ENCODE results near the gene ITPKC. TPM values are rescaled to one million over a fixed set of nuclear protein-coding genes. Genes with fewer than 3 reads are reported as not detected.

The ITPKC gene
- total RNA-seq, 1 experiment from 2014 or later: 5.1 TPM

DNA sequence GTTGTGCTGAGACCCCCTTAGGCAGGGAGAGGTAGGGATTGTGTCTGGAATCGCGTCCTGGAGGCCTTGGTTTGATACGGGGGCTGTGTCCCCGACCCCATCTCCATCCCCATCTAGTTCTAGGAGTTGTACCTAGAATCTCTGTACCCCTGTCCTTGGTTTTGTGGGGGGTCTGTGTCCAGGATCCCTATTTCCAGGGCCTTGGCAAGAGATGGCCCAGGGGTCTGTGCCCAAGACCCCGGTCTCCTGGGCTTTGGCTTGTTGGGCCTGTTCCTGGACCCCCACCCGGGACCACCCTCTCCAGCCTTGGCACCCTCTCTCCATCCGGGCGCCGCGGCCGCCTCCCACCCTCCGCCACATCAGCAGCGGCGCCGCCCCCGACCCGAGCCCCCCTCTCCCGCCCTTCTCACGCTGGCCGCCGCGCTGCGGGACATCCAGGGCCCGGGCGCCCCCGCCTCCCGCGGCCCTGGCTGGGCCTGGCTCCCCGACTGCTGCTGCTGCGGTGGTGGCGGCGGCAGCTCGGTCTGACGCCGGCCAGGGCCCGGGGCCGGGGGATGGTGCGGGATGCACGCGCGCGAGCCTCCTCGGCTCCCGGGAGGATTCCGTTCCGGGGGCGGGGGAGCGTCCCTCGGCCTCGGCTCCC, 26.7 kb upstream of the ITPKC start, which contains the start of gene NUMBL:
Gene NUMBL, minus strand, starts transcription at position 602 of the 643 bp plus-strand sequence. Its CDS starts 168 bp downstream, at position 434.
- DNase-seq (ENCODE audit: low spot score): no peak

DNA sequence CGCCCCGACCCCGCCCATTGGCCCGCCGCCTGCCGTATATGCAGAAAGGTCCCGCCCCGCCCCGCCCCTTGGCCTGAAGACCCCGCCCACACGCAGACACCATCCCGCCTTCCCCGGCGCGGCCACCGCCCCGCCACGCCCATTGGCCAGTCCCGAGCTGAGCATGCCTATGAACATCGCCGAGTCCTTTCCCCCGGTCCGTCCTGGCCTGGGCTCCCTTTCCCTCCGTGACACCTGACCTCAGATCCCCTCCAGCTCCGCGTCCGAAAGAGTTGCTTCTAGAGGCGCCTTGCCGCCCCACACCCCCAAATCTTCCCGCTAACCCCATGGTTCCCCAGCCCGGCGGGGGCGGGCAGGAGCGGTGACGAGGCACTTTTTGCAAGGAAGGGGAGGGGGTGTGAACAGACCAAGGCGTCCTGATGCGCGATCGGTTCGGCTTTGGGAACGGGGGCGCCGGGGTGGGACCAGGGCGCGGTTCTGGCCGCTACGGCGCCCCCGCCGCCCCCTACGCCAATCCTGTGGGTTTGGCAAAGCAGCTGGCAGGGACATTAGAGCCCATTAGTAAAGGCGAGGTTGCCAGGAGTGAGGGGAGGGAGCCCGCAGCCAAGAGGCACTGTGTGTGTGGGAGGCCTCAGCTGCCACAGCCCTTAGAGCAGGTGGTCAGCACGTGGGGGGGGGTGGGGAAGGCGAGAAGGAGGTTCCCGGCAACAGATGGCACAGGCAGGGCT, 26.1 kb upstream of the ITPKC start:
- peak; percentile 89 for DNase-seq (ENCODE audit: low spot score)

DNA sequence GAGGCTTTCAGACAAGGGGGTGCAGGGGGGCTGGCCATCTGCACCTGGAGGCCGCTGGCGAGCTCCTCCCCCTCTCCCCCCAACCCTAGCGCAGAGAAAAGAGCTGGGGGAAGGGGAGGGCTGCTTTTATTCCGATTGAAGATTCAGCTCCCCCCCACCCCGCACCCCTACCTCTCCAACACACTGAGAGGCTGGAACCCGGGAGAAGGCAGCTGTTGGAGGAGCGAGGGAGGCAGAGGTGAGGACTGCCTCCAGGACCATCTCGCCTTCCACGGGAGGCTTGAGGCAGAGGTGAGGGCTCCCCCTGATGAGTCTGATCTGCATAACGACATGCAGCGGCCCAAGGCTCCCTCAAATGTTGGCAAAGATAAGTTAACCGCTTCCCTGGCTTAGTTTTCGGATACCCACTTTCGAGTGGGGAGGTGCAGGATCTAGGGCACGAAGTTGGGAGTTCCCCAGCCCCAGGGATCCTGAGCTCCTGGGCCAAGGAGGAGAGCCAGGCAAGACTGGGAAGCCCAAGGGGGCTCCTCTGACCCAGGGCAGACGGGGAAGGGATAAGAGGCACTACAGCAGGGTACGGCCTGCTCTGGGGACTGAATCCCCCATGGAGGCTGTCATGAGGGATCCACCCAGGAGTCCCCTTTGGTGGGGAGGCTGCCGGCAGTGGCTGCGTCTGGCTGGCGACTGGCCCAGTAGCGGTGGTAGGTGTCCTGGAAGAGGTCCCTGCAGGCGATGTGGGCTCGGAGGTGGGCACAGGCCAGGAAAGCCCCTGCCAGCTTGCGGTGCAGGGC, 25.3 kb upstream of the ITPKC start:
- DNase-seq (ENCODE audit: low spot score): no peak

DNA sequence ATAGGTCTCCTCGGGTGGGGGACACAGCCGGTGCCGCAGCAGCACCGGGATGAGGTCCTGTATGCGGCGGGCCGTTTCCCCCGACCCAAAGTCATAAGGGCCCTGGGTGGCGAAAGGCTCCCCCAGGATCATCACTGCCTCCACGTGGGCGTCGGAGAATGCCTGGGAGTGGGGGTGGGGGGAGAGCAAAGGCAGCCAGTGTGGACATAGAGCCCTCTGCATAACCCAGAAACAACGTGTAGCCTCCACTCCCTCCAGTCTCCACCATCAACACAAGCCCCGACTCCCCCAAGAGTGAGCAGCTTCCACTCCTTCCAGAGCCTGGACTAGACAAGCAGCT, 24.7 kb upstream of the ITPKC start:
- DNase-seq (ENCODE audit: low spot score): no peak

- DNase-seq (ENCODE audit: low spot score): no peak
Measured at GRCh38 chr19:40693150-40693788, 23.6 kb upstream of the ITPKC start.

- DNase-seq (ENCODE audit: low spot score): no peak
Measured at GRCh38 chr19:40693896-40694295, 23.0 kb upstream of the ITPKC start.

DNA sequence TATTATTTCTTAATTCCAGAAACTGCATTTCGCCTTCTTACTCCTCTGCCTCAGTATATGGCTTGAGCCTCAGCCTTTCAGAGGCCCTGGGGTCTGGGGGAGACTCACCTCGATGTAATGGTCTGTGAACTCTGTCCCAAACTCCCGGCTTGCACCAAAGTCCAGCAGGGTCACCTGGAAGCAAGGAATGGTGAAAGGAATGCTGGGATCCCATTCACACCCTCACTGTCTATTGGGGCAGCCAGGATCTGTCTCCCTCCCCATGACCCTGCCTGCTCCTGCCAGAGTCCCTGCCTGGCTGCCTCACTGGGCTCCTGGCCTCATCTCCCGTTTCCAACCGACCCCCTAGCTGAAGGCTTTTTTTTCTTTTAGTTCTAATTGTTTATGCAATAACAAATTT, 21.0 kb upstream of the ITPKC start:
- no peak for DNase-seq (ENCODE audit: low spot score)

DNA sequence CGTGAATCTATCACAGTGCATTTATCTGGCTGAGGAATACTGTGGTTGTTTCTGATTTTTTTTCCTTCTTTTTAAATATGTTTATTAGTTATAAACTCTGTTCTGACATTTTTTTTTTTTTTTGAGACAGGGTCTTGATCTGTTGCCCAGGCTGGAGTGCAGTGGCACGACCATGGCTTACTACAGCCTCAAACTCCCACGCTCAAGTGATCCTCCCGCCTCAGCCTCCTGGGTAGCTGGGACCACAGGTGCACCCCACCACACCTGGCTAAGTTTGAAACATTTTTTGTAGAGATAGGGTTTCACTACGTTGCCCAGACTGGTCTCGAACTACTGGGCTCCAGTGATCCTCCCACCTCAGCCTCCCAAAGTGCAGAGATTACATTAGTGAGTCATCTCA, 19.9 kb upstream of the ITPKC start:
- DNase-seq (ENCODE audit: low spot score): no peak

GRCh38 chr19:40700083-40700482, 16.8 kb upstream of the ITPKC start:
- no peak for DNase-seq (ENCODE audit: low spot score)

DNA sequence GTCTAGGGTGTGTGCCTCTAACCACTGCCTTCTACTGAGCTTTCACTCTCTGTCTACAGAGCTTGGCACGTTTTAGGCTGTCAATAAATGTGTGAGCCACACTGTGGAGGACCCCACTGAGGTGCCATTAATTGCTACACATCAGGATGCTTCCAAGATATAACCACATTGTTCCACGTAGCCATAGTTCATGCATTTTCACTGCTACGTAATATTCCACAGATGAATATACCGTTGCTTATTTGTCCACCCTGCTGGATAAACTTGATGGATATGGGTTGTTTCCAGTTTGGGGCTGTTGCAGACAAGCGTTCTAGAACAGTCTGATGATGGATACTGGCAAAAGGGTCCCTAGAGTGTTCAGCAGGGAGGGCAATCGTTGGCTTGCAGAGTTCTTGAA, 15.2 kb upstream of the ITPKC start:
- DNase-seq (ENCODE audit: low spot score): no peak

DNA sequence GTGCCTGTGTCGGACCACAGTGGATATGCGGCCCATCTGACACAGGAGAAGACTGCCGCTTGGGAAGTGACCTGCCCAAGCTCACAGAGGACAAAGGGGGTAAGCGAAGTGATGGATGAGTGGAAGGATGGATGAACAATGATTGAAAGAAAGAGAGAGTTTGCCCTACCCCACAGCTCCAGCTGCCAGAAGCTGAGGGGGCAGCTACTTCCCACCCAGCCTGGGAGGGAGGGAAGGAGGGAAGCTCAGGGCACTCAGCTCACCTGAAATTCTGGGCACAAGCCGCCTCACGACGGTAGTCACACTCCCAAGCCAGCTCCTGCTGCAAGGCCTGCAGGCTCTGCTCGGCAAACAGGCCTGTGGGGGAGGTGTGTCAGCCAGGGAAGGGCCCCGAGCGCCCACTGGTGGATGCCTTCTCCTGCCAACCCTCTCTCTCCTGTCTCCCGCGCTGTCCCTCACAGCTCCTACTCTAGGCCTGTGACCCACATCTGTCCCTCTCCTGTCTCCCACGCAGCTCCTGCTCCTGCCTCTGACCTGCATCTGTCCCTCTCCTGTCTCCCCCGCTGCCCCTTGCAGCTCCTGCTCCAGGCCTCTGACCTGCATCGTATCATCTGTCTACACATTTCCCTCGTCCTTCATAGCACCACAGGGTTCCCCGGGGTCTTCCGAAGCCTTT, 14.4 kb upstream of the ITPKC start:
- DNase-seq (ENCODE audit: low spot score): no peak

GRCh38 chr19:40703029-40703755, 13.7 kb upstream of the ITPKC start:
- DNase-seq (ENCODE audit: low spot score): no peak

GRCh38 chr19:40704491-40705361, 12.2 kb upstream of the ITPKC start:
- DNase-seq (ENCODE audit: low spot score): no peak

- DNase-seq (ENCODE audit: low spot score): no peak
Measured at GRCh38 chr19:40705362-40705651, 11.6 kb upstream of the ITPKC start.

DNA sequence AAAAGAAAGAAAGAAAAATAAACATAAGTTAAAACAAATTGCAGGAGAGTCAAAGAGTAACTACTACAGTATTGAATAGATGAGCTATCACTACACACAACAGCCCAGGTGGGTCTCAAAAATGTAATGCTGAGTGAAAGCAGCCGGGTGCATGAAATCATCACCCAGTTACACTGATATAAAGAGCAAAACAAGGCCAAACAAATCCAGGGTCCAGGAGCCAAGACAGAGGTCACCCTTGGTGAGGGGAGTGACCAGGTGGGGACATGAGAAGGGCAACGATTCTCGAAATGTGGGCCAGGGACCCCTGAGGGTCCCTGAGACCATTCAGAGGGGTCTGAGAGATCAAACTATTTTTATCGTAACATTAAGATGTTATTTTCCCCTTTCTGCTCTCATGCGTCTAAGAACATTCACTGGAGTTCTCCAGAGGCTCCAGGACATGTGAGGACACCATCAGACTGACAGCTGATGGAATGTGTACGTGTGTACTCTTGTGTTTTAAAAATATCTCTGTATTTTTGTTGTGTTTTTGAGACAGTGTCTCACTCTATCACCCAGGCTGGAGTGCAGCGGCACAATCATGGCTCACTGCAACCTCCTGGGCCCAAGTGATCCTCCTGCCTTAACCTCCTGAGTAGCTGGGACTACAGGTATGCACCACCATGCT, 10.8 kb upstream of the ITPKC start:
- DNase-seq (ENCODE audit: low spot score): no peak

DNA sequence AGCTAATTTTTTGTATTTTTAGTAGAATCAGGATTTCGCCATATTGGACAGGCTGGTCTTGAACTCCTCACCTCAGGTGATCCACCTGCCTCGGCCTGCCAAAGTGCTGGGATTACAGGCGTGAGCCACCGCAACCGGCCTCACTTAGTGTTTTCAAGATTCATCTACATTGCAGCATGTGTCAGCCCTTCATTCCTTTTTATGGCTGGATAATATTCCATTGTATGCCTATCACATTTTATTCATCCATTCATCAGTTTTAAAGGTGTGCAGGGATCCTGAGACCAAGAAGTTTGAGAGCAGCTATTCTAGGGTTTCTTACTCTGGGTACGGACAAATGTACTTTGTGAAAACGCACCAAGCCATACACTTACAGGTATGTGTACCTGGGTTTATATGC, 9.3 kb upstream of the ITPKC start:
- no peak for DNase-seq (ENCODE audit: low spot score)

DNA sequence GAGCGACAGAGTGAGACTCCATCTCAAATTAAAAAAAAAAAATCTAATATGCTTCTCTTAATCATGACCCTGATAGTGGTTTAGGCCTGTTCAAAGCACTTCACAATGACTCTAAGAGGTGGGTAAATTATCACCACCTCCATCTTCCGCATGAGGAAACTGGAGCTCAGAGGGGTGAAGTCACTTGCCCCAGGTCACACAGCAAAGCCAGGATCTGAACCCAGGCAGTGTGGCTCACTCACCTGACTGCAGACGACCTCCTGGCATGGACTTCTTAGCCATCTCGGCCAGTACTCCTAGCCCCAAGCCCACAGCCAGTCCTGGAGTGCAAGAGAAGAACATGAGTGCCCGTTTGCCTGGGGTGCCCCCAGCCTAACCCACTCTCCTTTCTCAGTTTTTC, 7.1 kb upstream of the ITPKC start:
- no peak for DNase-seq (ENCODE audit: low spot score)

DNA sequence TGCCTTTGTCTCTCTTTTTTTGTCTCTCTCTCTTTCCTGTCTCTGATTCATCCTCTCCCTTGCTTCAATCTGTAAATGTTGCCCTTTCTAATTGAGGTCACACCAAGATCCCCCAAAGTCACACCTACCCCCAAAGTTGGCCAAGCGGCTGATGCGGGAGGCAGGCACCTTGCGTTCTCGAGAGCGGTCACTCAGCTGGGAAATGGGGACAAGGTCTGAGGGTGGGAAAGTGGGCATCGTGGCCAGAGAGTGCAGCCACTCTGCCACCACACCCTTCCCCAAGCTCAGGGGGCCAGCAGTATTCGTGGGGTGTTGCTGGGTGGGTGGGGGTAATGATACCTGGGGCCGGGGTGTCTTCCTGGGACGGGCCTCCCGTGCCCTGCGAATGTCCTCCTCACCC, 3.0 kb upstream of the ITPKC start:
- DNase-seq (ENCODE audit: low spot score): no peak

- DNase-seq (ENCODE audit: low spot score): peak; percentile 93
Measured at GRCh38 chr19:40714441-40715299, 2.2 kb upstream of the ITPKC start.
